ENCODE measurements around the gene TRIM15.
"Not testable (repeated sequence)": the region's sequence is repeated elsewhere in the genome, so short reads cannot be mapped to it uniquely, and the experiment has no call there.

Gene TRIM15

GRCh38 chr6:30163918-30164654 is 740 bp downstream of the TRIM15 start:
- DNase-seq = no peak

DNA sequence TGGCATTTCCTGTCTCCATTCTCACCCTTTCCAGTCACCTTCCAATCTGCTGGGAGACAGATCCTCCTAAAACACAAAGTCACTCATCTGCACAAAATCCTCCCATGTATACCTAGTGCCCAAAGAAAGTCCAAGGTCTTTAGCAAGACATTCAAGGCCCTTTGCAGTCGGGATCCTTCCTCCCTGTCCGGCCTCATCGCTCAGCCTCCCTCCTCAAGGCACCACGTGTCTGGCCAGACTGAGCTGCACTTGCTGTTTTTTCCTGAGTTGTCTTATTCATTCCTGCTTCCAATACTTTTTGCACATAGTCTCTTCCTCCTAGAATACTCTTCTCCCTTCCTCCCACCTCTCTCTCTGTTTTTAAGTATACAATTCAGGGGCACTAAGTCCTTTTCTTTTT is 1.4 kb downstream of the TRIM15 start:
- DNase-seq = no peak

- not testable (repeated sequence) for DNase-seq
These were observed 1.9 kb downstream of the TRIM15 start for GRCh38 chr6:30165238-30165637.

GRCh38 chr6:30167101-30167500 is 3.8 kb downstream of the TRIM15 start:
- DNase-seq = no peak

DNA sequence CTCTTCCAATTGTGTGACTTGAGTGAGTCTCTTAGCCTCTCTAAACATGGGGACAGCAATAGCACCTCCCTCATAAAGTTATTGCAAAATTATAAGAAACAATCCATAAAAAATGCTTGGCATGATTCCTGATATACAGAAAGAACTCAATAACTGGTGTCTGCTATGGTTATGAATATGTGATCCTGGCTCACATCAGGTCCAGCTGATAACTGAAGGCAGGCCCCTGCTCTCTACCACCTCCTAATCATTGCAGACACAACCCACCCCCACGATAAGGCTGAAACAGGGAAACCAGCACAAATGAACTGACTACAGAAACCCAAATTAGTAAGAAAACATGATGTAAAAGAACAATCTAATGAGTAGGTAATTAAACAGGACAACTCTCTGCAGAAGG is 5.4 kb downstream of the TRIM15 start:
- DNase-seq = no peak

GRCh38 chr6:30169658-30170614 is 6.6 kb downstream of the TRIM15 start:
- DNase-seq = peak; percentile 33

DNA sequence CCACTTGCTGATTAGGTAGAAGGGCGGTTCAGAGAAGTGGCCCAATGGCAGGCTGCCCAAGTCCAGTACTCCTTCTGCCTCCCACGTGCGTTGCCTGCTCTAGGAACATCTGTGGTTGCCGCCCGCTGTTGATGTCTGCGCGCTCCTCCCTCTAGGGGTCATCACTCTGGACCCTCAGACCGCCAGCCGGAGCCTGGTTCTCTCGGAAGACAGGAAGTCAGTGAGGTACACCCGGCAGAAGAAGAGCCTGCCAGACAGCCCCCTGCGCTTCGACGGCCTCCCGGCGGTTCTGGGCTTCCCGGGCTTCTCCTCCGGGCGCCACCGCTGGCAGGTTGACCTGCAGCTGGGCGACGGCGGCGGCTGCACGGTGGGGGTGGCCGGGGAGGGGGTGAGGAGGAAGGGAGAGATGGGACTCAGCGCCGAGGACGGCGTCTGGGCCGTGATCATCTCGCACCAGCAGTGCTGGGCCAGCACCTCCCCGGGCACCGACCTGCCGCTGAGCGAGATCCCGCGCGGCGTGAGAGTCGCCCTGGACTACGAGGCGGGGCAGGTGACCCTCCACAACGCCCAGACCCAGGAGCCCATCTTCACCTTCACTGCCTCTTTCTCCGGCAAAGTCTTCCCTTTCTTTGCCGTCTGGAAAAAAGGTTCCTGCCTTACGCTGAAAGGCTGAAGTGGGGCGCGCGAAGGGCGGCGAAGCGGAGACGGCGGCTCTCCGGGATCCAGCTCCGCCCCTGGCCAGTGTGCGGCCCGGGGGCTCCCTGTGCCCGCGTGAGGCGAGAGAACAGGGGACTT is 8.5 kb downstream of the TRIM15 start:
- no peak for DNase-seq

- DNase-seq = no peak
These were observed 9.3 kb downstream of the TRIM15 start for GRCh38 chr6:30172681-30173080.

DNA sequence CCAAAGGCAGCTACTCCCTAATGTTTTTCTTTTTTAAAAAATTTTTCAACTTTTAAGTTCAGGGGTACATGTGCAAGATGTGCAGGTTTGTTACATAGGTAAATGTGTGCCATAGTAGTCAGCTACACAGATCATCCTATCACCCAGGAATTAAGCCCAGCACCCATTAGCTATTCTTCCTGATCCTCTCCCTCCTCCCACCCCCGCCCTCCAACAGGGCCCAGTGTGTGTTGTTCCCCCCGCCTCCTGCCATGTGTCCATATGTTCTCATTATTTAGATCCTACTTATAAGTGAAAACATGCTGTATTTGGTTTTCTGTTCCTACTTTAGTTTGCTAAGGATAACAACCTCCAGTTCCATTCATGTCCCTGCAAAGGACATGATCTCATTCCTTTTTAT is 12.4 kb downstream of the TRIM15 start:
- no peak for DNase-seq

DNA sequence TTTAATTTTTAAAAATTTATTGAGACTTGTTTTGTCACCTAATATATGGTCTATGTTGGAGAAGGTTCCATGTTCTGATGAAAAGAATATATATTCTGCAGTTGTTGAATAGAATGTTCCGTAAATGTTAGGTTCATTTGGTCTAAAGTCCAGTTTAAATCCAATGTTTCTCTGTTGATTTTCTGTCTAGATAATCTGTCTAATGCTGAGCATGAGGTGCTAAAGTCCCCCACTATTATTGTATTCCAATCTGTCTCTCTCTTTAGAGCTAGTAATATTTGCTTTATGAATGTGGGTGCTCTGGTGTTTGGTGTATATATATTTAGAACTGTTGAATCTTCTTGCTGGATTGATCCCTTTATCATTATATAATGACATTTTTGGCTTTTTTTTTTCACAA is 15.5 kb downstream of the TRIM15 start:
- no peak for DNase-seq

DNA sequence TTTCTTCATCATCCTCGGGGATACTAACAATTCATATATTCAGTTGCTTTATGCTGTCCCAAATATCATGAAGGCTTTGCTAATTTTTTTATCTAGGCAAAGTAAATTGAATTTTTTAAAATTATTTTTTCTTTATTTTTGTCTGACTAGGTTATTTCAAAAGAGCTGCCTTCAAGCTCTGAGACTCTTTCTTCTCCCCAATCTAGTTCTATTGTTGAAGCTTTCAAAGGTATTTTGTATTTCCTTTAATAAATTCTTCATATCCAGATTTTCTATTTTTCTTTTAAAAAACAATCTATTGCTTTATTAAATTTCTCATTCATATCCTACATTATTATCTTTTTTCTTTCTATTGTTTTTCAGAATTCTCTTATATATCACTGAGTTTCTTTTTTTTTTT is 16.8 kb downstream of the TRIM15 start:
- no peak for DNase-seq

- DNase-seq = no peak
These were observed 21.2 kb downstream of the TRIM15 start for GRCh38 chr6:30184417-30185031.

DNA sequence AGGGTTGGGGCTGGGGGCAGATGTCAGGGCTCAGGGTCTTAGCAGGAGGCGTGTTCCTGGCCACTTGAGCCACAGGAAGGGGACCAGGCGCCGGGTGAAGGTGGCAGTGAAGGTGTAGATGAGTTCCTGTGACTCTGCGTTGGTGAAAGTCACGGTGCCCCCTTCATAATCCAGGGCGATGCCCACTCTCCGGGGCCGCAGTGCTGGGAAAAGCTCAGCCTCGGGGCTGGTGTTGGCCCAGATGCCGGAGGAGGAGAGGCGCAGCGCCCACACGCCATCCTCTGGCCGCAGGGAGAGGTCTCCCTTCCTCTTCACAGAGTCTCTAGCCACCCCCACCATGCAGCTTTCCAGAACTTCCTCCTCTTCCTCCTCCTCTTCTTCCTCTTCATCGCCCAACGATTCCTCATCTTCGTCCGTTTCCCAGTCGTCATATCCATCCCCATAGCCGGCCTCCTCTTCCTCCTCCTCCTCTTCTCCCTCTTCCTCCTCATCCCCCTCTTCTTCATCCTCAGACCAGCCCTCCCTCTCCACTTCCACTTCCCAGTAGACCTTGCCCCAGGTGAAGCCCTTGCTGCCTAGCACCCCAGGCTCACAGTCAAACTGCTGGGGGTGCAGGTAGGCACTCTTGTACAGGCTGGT is 22.6 kb downstream of the TRIM15 start:
- DNase-seq = no peak

- no peak for DNase-seq
These were observed 25.2 kb downstream of the TRIM15 start for GRCh38 chr6:30188541-30188940.

DNA sequence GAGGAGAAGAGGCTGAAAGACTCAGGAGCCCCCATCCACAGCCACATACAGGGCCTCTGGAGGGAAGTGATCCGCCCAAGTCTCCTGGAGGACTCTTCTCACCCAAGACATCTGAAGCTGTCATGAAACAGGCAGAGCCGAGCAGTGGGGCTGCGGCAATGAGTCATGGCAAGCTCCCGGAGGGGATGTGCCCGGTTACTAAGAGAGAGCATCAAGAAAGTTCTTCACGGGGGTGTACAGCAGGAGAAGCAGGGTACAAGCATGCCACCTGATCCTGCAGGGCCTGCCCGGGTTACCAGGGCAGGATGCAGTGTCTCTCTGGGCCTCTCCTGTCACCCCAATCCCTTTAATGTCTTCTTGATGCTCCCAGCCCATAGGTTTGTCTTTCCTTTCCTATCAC is 28.7 kb downstream of the TRIM15 start:
- DNase-seq = no peak

GRCh38 chr6:30194797-30195690 is 31.7 kb downstream of the TRIM15 start:
- no peak for DNase-seq

DNA sequence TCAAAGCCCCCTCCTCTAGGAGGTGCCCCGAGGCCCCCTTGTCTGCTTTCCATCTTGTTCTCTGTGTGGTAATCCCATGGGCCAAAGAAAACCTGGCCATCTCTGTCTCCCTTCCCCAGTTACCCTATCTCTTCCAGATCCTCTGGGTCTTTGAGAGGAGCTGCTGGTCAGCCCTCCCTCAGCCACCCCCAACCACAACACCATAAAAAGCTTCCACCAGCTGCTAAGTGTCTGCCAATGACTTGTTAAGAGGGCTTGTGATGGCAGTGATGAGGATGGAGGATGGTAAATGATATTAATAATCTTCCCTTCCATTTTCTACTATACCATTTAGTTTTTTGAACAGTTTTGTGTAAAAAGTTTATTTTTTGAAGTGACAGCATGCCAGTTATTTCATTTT is 32.6 kb downstream of the TRIM15 start:
- no peak for DNase-seq

- no peak for DNase-seq
These were observed 33.0 kb downstream of the TRIM15 start for GRCh38 chr6:30196376-30196775.

- no peak for DNase-seq
These were observed 35.1 kb downstream of the TRIM15 start for GRCh38 chr6:30198166-30199084.

Data from NCI-H2029 treated with DMSO at 0.1 percent for 48 hours (cell line).